NCI-H82 treated with DMSO at 0.1 percent for 48 hours (cell line): ENCODE results near the gene SAYSD1.
"Not testable (repeated sequence)": the region's sequence is repeated elsewhere in the genome, so short reads cannot be mapped to it uniquely, and the experiment has no call there.

Source experiments
- DNase-seq: peaks from one replicate; lab custom pipeline; 2025; ENCODE audit not compliant: unreplicated experiment; lab: John Stamatoyannopoulos, UW

The SAYSD1 gene, protein sequence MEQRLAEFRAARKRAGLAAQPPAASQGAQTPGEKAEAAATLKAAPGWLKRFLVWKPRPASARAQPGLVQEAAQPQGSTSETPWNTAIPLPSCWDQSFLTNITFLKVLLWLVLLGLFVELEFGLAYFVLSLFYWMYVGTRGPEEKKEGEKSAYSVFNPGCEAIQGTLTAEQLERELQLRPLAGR

DNA sequence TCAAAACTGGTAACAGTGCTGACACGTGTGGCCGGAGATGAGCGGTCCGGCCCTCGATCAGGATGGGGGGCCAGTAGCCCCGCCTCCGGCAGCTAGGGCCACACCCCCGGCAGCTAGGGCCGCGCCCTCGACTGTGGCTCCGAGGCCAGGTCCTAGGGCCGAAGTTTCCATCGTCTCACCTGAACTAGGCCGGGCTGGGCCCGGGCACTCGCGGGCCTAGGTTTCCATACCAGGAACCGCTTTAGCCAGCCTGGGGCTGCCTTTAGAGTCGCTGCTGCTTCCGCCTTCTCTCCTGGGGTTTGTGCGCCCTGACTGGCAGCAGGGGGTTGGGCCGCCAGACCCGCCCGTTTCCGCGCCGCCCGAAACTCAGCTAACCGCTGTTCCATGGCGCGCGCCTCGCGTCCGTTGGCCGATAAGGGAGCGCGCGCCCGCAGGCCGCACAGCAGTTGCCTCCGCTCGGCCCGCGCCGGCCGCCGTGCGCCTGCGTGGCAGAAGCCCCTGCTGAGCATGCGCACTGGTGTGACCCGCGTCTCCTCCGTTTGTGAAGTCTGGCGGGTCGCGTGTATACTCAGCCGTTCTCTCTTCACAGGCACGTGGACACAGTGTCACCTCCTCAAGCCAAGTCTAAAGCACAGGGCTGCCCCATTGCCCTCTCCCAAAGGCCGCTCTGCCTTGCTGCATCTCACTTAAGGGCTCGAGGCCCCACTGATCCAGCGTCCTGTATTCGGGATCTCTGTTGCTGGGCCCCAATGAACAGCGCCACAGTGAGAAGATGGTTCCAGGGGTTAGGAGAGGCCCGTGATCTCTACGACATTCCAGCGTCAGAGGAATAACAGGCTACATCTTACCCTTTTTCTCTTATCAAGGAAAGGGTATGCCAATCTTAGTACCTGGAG is at the start of gene SAYSD1:
TSS of gene SAYSD1 (minus strand) at position 483 of the 896 bp plus-strand sequence. CDS start at position 386, 97 bp downstream.
- peak; percentile 79 for DNase-seq

DNA sequence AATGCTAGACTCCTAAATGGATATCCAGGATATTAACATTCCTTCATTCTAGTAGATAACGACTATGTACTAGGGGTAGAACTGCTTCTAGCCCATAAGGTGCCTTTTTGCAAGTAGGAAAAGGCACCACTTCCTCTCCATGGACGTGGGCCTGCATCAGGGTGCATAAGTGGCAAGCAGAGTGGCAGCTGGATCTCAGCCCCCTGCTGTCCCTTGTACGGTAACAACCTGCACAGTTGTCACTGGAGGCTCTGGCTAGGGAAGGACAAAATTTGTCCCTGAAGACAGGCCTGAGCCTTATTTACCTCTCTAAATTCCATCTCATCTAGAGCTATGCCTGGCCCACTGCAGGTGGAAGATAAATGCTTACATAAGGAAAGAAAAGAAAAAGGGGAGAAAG is 42.5 kb upstream of the SAYSD1 start:
- DNase-seq, result no peak

DNA sequence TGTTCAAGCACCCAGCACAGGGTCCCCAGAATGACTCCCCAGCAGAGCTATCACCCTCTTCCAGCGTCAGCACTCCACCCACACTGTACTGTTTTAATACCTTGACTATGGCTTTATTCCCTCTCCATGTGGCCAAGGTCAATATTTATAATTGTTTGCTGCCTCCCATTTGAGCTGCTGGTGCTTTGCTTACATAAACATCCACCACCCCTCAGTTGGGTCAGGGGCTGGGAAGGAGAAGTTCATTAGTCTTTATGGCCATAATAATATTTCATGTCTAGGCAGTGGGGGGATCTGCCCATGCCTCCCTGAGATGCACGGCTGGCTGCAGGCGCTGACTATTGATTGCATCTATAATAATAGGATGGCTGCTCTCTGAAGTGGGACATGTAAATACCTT is 41.8 kb upstream of the SAYSD1 start:
- no peak for DNase-seq

DNA sequence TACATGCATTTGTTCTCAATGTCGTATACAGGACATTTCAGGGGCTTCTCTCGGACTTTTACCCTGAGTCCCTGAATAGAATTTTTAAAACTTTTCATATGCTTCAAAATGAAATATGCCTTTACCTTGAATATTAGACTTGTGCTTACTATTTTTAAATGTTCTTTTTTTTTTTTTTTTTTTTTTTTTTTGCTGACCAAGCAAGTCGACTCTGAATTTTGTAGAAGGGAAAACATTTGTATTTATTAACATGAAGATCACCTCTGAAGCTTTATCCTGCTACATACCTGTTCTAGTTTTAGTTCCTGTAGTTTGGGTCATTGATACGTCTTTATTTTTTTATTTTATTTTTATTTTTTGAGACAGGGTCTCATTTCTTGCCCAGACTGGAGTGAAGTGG is 39.7 kb upstream of the SAYSD1 start:
- DNase-seq, result no peak

DNA sequence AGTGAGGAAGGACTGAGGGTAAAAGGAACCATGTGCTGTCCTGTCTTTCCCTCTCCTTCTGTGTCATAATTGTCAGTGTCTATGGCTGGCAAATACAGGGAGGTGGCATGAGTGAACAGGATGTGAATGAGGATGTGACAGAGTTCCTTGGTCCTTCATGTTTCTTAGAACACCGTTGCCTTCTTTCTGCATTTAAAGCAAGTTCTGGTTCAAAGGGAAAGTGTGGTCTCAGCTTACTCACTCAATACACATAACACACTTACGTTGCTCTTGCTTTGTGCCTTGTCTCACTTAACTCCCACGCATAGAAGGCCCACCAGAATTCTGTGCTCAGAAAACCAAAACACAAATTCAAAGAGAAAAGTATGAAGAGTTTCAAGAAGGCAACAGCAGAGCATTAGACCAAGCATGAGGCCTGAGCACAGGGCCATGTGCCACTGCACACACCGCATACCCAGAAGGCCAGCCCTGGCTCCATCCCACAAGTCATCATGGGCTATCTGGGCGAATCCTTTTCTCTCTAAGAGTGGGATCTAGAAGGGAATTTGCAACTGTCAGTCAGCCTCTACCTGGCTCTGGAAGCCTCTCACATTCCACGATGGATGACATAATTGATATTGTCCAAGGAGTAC is 38.9 kb upstream of the SAYSD1 start:
- DNase-seq, result no peak

DNA sequence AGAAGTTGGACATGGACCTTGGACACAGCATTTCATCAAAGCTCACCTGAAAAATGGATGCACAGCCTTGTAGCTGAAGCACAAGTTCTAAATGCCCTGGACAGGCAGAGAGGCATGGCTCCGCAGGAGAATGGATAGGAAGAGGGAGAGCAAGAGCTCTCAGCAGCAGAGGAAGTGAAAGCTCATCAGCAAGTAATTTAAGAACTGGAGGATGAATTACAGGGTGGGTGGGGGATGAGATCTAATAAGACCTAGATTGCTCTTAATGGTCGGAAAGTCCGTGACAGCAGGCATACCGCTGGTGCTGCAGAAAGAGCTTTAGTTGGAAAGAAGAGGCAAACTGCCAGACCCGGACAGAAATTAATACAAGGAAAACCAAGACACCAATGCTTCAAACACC is 37.3 kb upstream of the SAYSD1 start:
- peak; percentile 60 for DNase-seq

DNA sequence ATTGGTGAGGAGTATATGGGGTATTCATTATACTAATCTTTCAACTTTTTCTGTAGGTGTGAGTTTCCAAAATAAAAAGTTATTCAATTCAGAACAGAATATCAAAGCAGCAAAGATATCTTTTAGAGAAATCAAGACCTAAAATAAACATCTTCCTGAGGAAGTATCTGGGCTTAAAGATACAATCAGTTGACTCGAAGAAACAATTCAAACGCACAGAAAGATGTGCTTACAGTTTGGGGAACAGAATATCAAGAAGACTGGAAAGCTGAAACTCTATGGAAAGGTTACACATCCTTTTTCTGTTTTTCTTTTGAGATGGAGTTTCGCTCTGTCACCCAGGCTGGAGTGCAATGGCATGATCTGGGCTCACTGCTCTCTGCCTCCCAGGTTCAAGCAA is 36.2 kb upstream of the SAYSD1 start:
- DNase-seq, result no peak

DNA sequence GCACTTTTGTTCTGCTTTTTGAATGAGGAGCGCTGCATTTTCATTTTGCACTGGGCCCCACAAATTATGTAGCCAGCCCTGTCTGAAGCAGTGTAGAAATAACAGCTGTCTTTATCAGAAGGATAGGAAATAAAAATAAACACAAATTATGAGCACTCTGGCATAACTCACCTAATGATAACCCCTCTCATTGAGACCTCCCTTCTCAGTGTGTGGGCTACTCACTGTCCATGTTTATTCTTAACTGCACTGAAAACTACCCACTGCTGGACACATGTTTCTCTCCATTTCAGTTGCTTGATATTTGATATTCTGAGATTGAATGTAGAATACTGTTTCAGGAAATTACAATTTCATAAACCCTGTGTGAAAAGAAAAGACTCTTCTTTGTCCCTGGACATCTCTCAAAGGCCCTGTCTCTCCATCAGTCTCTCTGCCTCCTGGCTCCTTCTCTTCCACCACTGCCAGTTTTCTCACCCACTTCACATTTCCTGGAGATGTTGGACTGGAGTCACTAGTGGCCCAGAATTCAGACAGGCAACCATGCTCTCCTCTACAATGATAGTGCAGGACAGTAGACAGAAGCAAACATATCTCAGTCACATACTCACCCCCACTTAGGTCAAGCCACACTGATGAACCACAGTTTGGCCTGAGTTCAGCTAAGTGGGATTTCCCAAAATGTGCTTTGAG is 29.6 kb upstream of the SAYSD1 start:
- no peak for DNase-seq

DNA sequence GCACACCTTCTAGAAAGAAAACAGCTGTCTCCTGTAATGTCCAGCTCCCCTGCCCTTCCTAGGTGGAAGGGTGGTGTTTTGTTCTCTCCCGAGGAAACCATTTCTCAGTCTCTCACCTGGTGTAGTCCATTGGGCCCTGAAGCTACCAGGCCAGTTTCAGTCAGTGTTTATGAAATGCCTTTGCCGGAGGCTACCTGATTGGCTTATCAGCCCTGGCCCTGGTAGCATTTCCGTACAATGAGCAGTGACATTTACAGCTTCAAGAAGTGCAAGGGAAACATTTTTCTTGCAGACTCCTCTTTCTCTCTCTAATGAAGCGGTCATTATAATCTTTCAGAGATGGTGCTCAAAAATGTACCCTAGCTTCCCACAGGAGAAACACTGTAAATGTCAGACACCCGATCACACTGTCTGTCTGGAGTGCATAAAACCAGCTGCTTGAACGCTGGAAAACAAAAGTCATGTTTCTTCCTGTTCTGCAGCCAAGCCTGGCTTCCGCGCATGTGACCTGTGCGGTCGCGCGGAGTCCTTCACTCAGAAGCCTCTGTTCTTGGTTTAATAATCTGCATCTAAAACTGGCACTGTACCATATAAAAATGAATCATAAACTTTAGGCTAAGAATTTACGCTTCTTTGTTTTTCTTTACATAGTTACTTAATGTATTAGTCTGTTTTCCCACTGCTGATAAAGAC is 28.4 kb upstream of the SAYSD1 start:
- no peak for DNase-seq

DNA sequence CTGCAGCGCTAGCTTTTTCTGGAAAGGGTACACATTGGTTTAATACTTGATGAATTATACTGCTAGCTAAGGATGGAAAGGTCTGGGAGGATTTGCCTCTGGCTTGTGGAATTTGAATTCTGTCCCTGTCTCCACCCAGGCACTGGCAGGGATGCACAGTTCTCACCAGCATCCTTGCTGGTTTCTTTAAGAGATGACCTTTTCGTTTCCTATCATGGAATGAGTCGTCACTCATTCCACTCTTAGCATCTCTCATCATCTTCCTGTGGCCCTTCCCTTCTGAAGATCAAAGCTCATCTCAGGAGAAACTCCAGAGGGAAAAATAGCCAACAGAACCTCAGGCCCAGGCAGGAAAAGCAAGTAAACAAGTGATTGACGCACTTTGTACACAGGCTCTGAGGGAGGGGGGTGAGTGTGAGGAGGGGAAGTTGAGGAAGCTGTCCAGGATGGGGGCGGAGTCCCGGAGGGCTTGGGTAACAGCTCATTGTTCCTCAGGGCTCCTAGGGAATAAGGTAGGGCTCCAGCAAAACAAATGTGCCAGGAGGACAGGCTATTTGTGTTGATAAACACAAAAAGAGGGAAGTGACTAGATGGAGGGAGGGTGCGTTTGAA is 25.7 kb upstream of the SAYSD1 start:
- DNase-seq, result no peak

DNA sequence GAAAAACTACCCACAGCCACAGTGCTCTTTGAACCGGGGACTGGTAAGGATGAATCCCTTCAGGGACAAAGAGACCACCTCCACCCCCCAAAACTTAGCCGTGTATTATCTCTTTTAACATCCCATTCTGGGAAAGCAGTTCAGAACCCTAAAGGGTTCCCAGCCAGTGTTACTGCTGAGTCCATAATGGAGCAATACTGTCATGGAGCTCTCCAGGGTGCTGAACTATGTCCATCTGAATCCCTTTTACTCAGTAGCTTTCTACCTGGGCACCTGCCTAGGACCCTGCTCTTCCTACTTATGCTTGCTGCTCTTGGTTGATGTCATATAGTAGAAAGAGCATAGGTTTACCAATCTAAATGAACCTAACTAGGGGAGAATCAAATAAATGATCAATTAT is 22.3 kb upstream of the SAYSD1 start:
- DNase-seq, result no peak

DNA sequence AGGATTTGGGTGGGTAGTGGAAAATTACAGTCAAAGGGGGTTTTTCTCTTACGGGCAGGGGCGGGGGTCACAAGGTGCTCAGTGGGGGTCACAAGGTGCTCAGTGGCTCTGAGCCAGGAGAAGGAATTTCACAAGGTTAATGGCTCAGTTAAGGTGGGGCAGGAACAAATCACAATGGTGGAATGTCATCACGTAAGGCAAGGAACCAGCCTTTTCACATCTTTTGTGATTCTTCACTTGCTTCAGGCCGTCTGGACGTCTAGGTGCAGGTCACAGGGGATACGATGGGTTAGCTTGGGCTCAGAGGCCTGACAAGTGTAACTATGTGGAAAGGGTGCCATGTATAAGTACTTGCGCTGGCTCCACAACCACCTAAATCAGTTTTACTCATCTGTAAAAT is 21.2 kb upstream of the SAYSD1 start:
- not testable (repeated sequence) for DNase-seq

DNA sequence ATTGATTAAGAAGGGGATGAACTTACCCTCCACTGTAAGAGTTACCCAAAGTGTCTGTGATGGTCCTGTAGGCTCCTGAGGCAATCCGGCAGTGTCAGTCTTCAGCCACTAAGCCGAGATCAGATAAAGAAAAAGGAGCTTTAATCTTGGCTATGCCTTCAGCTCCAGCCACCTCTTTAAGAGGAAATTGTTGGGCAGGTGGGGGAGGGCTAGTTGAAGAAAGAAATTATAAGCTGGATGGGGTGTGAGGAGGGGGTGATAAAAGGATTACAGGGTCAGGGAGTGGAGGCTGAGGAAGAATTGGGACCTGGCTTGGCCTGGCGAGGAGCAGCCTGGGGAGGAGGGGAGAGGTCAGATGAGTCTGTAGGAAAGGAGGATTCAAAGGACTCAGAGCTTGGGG is 19.8 kb upstream of the SAYSD1 start:
- DNase-seq, result peak; percentile 82

DNA sequence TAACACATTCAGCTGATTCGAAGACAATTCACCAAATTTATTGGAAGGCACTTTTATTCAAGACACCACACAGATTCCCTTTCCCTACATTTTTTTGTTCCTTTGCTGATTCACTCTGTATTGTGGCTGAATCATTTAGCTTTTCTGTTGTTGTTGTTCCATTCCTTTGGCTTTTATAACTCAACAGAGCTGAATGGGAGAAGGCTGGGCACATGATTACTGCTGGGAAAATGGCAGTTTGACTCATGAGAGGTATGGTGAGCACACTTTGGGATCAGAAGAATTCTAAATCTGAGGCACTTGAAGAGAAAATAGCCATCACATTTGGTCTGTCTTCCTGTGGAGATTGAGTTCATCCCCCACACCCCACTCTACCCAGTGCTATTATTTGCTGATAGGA is 15.7 kb upstream of the SAYSD1 start:
- DNase-seq, result no peak

DNA sequence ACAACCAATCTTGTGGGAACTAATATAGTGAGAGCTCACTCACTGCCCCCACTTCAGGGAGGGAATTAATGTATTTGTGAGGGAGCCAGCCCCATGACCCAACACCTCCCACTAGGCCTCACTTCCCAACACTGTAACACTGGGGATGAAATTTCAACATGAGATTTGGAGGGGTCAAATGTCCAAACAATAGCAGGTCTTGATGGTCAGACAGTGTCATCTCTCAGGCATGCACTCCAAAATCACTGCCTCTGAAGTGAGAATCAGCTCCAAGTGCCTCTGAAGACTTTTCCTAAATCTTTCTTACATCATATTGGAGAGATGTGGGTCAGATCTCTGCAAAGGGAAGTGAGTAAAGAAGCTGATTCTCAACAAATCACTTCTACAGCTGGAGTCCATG is 13.8 kb upstream of the SAYSD1 start:
- no peak for DNase-seq

DNA sequence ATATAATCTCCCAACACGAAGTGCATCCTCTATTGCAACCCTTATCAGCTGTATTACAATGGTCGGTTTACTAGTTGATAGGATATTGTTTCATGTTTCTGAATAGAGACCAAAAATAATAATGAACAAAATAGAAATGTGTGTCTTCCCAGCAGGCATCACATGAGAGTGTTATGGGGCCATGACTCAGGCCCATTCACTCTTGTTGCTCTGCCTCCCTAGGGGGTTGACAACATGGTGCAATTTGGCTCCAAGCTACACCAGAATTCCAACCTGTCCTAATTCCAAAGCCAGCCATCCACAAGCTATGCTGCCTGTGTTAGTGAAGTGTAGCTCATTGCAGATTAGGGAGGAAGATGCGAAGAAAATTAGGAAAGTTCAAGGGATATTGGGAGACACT is 13.1 kb upstream of the SAYSD1 start:
- DNase-seq, result no peak

DNA sequence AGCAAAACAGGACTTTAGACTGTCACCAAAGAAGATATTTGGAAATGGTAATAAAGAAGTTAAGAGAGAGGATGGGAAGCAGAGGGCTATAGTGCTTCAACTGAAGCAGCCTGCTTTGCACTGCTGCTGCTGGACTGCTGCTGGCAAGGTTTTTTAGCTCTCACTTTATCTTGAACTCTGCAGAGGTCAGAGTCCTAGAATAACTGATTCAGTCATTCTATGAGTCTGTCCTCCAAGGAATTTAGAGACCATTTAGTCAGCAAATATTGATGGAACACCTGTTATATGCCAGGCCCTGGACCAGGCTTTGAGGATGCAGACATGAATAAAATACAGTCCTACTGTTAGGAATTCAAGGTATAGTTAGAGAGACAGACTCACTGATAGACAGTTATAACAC is 9.1 kb upstream of the SAYSD1 start:
- DNase-seq, result no peak

DNA sequence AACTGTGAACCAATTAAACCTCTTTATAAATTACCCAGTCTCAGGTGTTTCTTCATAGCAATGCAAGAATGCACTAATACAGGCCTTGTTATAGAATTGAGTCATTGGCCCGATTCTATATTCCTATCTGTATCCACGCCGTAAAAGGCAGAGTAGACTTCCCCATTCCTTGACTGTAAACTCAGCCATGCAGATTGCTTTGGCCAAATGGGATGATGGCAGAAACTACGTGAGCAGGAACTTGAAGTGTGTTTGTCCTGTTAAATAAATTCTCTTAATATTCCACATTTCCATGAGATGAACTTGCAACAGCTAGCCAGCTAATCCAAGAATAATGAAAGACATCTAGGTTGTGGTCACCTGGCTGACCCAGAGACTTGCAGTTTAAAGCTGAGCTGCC is 3.9 kb upstream of the SAYSD1 start:
- DNase-seq, result no peak

DNA sequence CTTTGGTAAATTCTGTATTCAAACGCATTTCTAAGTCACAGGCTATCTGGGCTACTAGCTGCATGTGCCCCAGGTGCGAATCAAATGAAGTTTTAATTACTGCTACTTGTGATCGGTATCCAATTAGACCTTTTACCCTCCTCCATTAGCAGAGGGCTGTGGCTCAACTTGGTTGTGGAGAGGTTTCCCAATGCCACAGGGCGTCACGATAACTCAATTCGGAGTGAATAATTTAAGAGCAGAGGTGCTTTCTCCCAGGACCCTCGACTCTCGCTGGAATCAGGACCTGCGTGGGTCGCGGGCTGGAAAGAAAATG is 640 bp downstream of the SAYSD1 start:
- peak; percentile 70 for DNase-seq

DNA sequence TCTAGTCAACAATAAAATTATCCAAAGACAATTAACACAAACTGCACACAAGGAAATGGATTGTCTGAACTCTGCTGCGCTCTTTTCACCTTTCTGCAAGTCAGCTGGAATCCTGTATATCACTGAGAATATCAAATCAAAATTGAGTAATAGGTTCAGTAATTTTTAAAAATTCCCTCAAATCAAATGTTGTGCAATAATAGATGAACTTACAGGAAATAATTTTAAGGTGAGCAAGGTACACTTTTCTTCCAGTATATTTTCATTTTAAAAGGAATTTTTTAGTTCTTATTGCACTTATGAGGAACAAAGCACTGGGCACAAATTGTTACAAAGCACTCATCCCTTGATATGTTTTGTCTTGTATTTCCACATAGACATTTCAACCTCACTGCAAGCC is 1.2 kb downstream of the SAYSD1 start:
- no peak for DNase-seq

DNA sequence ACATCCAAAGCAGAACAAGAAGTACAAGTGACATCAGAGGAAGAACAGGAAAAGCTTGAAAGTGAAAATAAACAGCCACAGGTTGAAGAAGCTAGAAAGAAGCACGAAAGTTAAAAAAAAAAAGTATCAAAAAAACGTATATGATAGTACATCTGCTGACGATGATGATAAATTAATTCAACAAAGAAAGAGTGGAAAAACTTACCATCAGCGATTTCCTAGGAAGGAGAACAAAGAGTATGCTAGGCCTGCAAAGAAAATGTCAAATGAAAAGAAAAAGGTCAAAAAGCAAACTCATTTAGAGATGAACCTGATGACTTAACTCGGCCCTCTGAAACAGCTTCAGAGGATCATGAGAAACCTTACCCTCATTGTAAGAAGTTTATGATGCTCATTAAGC is 3.7 kb downstream of the SAYSD1 start:
- no peak for DNase-seq
